HepG2 (cell line): ENCODE data around the gene DDT. TPM values are rescaled to one million over a fixed set of nuclear protein-coding genes. Genes with fewer than 3 reads are reported as not detected.
A peak's percentile ranks its signal among the peaks of the same experiment; 100 is the strongest.

ENCODE experiments used
- ARHGAP35 ChIP-seq: sonication (generic); formaldehyde crosslinking; IDR thresholded peaks from 2 replicates; pipeline ENCODE4 v1.9.0; 2022; ENCODE audit warnings: mild to moderate bottlenecking, inconsistent platforms, moderate library complexity, missing genetic modification reagents, borderline replicate concordance
- ARNT2 ChIP-seq: sonication (generic); formaldehyde crosslinking; IDR thresholded peaks from 2 replicates; pipeline ENCODE4 v1.8.0; 2022; ENCODE audit warnings: mild to moderate bottlenecking, low read depth, missing genetic modification reagents, moderate library complexity
- ASH2L ChIP-seq: fragments of 300-600, 200-600 bp; sonication (generic); IDR thresholded peaks from 2 replicates; pipeline ENCODE4 v1.7.0; 2017; ENCODE audit warnings: low read depth, mild to moderate bottlenecking, moderate library complexity, mixed read lengths, low read length; ENCODE audit not compliant: insufficient read length
- DNMT3B ChIP-seq: conservative IDR thresholded peaks from 2 replicates; pipeline ENCODE4 v1.6.1; 2016; ENCODE audit warnings: missing biosample characterization, control low read depth
- HNF1B ChIP-seq: sonication (generic); formaldehyde crosslinking; IDR thresholded peaks from 2 replicates; pipeline ENCODE4 v1.5.1; 2020; ENCODE audit warnings: mild to moderate bottlenecking, moderate library complexity, missing genetic modification reagents
- MAF1 ChIP-seq: sonication (generic); formaldehyde crosslinking; IDR thresholded peaks from 2 replicates; pipeline ENCODE4 v1.5.0; 2020; ENCODE audit warnings: missing genetic modification reagents, borderline replicate concordance
- PAWR ChIP-seq: sonication (generic); formaldehyde crosslinking; IDR thresholded peaks from 2 replicates; pipeline ENCODE4 v1.4.0; 2020; ENCODE audit warnings: missing genetic modification reagents, mild to moderate bottlenecking, borderline replicate concordance
- RELA ChIP-seq: sonication (generic); formaldehyde crosslinking; IDR thresholded peaks from 2 replicates; pipeline ENCODE4 v1.4.0; 2020; ENCODE audit warnings: missing genetic modification reagents
- SOX5 ChIP-seq: IDR thresholded peaks from 2 replicates; pipeline ENCODE4 v1.6.1; 2016; ENCODE audit warnings: borderline replicate concordance
- TGIF2 ChIP-seq: IDR thresholded peaks from 2 replicates; pipeline ENCODE4 v1.6.1; 2016; ENCODE audit warnings: control low read depth, missing compliant biosample characterization
- ZBED4 ChIP-seq: sonication (generic); formaldehyde crosslinking; IDR thresholded peaks from 2 replicates; pipeline ENCODE4 v1.4.0; 2020; ENCODE audit warnings: missing genetic modification reagents, borderline replicate concordance
- ZNF12 ChIP-seq: sonication (generic); formaldehyde crosslinking; IDR thresholded peaks from 2 replicates; pipeline ENCODE4 v1.5.0; 2020; ENCODE audit warnings: missing genetic modification reagents
- ZNF138 ChIP-seq: sonication (generic); formaldehyde crosslinking; IDR thresholded peaks from 2 replicates; pipeline ENCODE4 v1.5.0; 2020; ENCODE audit warnings: mild to moderate bottlenecking, low read depth, missing genetic modification reagents
- ZNF33A ChIP-seq: sonication (generic); formaldehyde crosslinking; IDR thresholded peaks from 2 replicates; pipeline ENCODE4 v1.5.1; 2020; ENCODE audit warnings: missing genetic modification reagents, mild to moderate bottlenecking, moderate library complexity, borderline replicate concordance
- ZNF354B ChIP-seq: sonication (generic); formaldehyde crosslinking; IDR thresholded peaks from 2 replicates; pipeline ENCODE4 v1.8.0; 2022; ENCODE audit warnings: mild to moderate bottlenecking, missing genetic modification reagents
- polyA plus RNA-seq, 8 experiments: library from polyadenylated mRNA; depleted of rRNA in 3 of 8; stranded (reverse) in 7 of 8; unstranded in 1 of 8; fragments of >200 nt; fragmentation: Illumina TruSeq in 4 of 8; extraction: Trizol in 4 of 8; gene quantifications; 2 replicates each; pipeline versions ENCODE4 v1.2.1 to v1.2.3, GENCODE V29; 2011 to 2016; ENCODE audit warnings: low read depth in 4 of 8, missing spikeins in 1 of 8, mixed read lengths in 1 of 8; ENCODE audit not compliant: insufficient read depth in 1 of 8
- total RNA-seq, 5 experiments: library from RNA; depleted of rRNA; stranded (reverse); fragments of >200 nt; fragmentation: Illumina TruSeq; extraction: Trizol; gene quantifications; 2 replicates each; pipeline ENCODE4 v1.2.3, GENCODE V29; 2016; ENCODE audit warnings: low read depth in 1 of 5
- TF ChIP-seq, protein P1 (sequence below): sonication (generic); formaldehyde crosslinking; IDR thresholded peaks from 2 replicates; pipeline ENCODE4 v1.4.0; 2020; ENCODE audit warnings: low read depth, missing genetic modification reagents
- TF ChIP-seq, protein P2 (sequence below): sonication (generic); formaldehyde crosslinking; conservative IDR thresholded peaks from 2 replicates; pipeline ENCODE4 v1.8.0; 2022; ENCODE audit warnings: low read depth, missing genetic modification reagents

DDT gene
- total and polyA plus RNA-seq, 2 of the 13 experiments (the other 11 are each of a cell fraction or from before 2014, with no cell fraction given) = 143 to 181 TPM

DNA sequence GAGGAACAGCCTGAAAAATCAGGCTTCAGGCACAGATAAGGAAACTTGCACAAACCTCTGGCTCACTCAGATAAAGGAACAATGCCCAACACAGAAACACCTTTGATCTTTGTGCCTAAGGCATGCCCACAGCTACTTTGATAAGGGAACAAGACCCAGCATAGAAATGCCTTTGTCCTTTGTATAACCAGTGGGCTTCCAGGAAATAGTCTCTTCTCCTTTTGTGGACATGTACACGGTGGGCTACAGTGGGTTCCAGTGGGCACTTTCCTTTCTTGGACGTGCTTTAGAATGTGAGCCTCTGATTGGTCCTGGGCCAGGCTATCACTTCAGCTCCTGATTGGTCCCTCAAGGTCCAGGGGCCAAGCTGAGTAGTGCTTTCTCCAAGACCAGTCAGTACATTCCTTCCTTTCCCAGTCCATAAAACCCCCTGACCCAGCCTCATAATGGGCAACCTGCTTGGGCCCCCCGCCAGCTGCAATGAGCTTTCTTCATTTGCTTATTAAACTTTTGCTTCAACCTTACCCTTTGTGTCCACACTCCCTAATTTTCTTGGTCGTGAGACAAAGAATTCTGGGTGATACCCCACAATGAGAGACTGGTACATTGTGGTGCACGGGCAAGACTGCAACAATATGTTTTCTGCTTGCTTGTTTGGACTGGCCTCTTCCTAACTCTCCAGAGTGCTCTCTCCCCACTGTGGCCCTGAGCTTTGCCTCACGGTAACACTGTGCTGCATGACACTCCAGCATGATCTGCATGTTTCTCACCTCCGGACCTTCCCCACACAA, 35.2 kb upstream of the DDT start (continued):
- TF ChIP-seq ZBED4 (CRISPR knock-in tag) (no peak), DNMT3B (CRISPR knock-in tag) (no peak), PAWR (CRISPR knock-in tag) (no peak), ZNF354B (CRISPR knock-in tag) (no peak), HNF1B (CRISPR knock-in tag) (no peak), ASH2L (no peak), MAF1 (no peak), ZNF12 (no peak; the same call in 1 of the 2 replicates), RELA (CRISPR knock-in tag) (no peak), ZNF138 (CRISPR knock-in tag) (no peak), TGIF2 (peak; percentile 78), SOX5 (CRISPR knock-in tag) (peak; percentile 98), ARNT2 (CRISPR knock-in tag) (peak; percentile 28; the same call in 1 of the 2 replicates), ZNF33A (CRISPR knock-in tag) (no peak), ARHGAP35 (CRISPR knock-in tag) (no peak)
- TF ChIP-seq, protein P1, sequence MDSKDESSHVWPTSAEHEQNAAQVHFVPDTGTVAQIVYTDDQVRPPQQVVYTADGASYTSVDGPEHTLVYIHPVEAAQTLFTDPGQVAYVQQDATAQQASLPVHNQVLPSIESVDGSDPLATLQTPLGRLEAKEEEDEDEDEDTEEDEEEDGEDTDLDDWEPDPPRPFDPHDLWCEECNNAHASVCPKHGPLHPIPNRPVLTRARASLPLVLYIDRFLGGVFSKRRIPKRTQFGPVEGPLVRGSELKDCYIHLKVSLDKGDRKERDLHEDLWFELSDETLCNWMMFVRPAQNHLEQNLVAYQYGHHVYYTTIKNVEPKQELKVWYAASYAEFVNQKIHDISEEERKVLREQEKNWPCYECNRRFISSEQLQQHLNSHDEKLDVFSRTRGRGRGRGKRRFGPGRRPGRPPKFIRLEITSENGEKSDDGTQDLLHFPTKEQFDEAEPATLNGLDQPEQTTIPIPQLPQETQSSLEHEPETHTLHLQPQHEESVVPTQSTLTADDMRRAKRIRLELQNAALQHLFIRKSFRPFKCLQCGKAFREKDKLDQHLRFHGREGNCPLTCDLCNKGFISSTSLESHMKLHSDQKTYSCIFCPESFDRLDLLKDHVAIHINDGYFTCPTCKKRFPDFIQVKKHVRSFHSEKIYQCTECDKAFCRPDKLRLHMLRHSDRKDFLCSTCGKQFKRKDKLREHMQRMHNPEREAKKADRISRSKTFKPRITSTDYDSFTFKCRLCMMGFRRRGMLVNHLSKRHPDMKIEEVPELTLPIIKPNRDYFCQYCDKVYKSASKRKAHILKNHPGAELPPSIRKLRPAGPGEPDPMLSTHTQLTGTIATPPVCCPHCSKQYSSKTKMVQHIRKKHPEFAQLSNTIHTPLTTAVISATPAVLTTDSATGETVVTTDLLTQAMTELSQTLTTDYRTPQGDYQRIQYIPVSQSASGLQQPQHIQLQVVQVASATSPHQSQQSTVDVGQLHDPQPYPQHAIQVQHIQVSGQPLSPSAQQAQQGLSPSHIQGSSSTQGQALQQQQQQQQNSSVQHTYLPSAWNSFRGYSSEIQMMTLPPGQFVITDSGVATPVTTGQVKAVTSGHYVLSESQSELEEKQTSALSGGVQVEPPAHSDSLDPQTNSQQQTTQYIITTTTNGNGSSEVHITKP (CRISPR knock-in tag) = no peak
- TF ChIP-seq, protein P2, sequence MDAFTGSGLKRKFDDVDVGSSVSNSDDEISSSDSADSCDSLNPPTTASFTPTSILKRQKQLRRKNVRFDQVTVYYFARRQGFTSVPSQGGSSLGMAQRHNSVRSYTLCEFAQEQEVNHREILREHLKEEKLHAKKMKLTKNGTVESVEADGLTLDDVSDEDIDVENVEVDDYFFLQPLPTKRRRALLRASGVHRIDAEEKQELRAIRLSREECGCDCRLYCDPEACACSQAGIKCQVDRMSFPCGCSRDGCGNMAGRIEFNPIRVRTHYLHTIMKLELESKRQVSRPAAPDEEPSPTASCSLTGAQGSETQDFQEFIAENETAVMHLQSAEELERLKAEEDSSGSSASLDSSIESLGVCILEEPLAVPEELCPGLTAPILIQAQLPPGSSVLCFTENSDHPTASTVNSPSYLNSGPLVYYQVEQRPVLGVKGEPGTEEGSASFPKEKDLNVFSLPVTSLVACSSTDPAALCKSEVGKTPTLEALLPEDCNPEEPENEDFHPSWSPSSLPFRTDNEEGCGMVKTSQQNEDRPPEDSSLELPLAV = no peak
